ENCODE data around the gene GNL3L. TPM values are rescaled to one million over a fixed set of nuclear protein-coding genes. Genes with fewer than 3 reads are reported as not detected.
A peak's percentile ranks its signal among the peaks of the same experiment; 100 is the strongest.
"Not testable (repeated sequence)": the region's sequence is repeated elsewhere in the genome, so short reads cannot be mapped to it uniquely, and the experiment has no call there.

GNL3L gene
- polyA plus RNA-seq (2013): 12.7 TPM

GRCh38 chrX:54529552-54530356 is at the start of gene GNL3L:
Gene GNL3L (plus strand): TSS chrX:54530219. CDS start chrX:54532567, 2,348 bp downstream.
- H3K27me3 ChIP-seq (replicated peaks in 2 of 5; ENCODE audit: control insufficient read depth in 4 of 5, insufficient read depth in 5 of 5, low read length in 4 of 5): no peaks in the 10 kb centered on the region
- ChIA-PET POLR2A (no interaction called here), CTCF (no interaction called here)
- 43% methylated on average over 12 of the region's 51 CpGs for WGBS (ENCODE audit: insufficient coverage)
- peaks cover 2 to 19% (median 9%) of the 10 kb centered on the region in 4 experiments for H3K4me1 ChIP-seq (ENCODE audit: control extremely low read depth in 1 of 4, control insufficient read depth in 4 of 4, insufficient read depth in 4 of 4, low read length in 3 of 4)
- peak within 1 kb of the TSS; percentile 68 to 95 (median 76) for H3K4me3 ChIP-seq (ENCODE audit: control insufficient read depth in 1 of 7, extremely low read depth in 1 of 7, insufficient read depth in 4 of 7, low read depth in 2 of 7, low read length in 6 of 7)
- H3K36me3 ChIP-seq (ENCODE audit: control insufficient read depth in 4 of 4, insufficient read depth in 4 of 4, low read length in 3 of 4): peaks cover 0 to 19% (median 2%) of the 10 kb centered on the region in 4 experiments
- peaks cover 0 to 7% (median 0%) of the 10 kb centered on the region in 5 experiments for H3K9me3 ChIP-seq (ENCODE audit: control extremely low read depth in 1 of 5, control insufficient read depth in 4 of 5, insufficient read depth in 2 of 5, low read depth in 1 of 5, low read length in 4 of 5)
- H3K27ac ChIP-seq (ENCODE audit: insufficient read depth in 1 of 2, low read depth in 1 of 2, low read length in 2 of 2, poor library complexity in 1 of 2, severe bottlenecking in 2 of 2): peak within 1 kb of the TSS; percentile 52 to 87
- DNase-seq: peak; percentile 83 to 89 (median 87)

- H3K4me3 ChIP-seq (ENCODE audit: control insufficient read depth in 1 of 7, extremely low read depth in 1 of 7, insufficient read depth in 4 of 7, low read depth in 2 of 7, low read length in 6 of 7): no peak overlapping the region
- no peaks in the 10 kb centered on the region for H3K9me3 ChIP-seq (ENCODE audit: control extremely low read depth in 1 of 5, control insufficient read depth in 4 of 5, insufficient read depth in 2 of 5, low read depth in 1 of 5, low read length in 4 of 5)
- DNase-seq: no peak
- peaks cover 0 to 5% (median 0%) of the 10 kb centered on the region in 5 experiments for H3K27me3 ChIP-seq (replicated peaks in 2 of 5; ENCODE audit: control insufficient read depth in 4 of 5, insufficient read depth in 5 of 5, low read length in 4 of 5)
- ChIA-PET CTCF (no interaction called here), POLR2A (no interaction called here)
- H3K4me1 ChIP-seq (ENCODE audit: control extremely low read depth in 1 of 4, control insufficient read depth in 4 of 4, insufficient read depth in 4 of 4, low read length in 3 of 4): no peaks in the 10 kb centered on the region
- 48% methylated on average over 19 of the region's 21 CpGs for WGBS (ENCODE audit: insufficient coverage)
- no peaks in the 10 kb centered on the region for H3K36me3 ChIP-seq (ENCODE audit: control insufficient read depth in 4 of 4, insufficient read depth in 4 of 4, low read length in 3 of 4)
- no peak overlapping the region for H3K27ac ChIP-seq (ENCODE audit: insufficient read depth in 1 of 2, low read depth in 1 of 2, low read length in 2 of 2, poor library complexity in 1 of 2, severe bottlenecking in 2 of 2)
These were observed 47.0 kb upstream of the GNL3L start for GRCh38 chrX:54482839-54483593.

- DNase-seq: no peak
- ChIA-PET CTCF (no interaction called here), POLR2A (interaction anchor here (0.6 kb wide), 1 partner anchor 43 kb away, joined by 5 read pairs; no protein-coding TSS in a partner anchor)
- H3K27me3 ChIP-seq (replicated peaks in 2 of 5; ENCODE audit: control insufficient read depth in 4 of 5, insufficient read depth in 5 of 5, low read length in 4 of 5): peaks cover 0 to 5% (median 0%) of the 10 kb centered on the region in 5 experiments
- H3K4me3 ChIP-seq (ENCODE audit: control insufficient read depth in 1 of 7, extremely low read depth in 1 of 7, insufficient read depth in 4 of 7, low read depth in 2 of 7, low read length in 6 of 7): no peak overlapping the region
- H3K9me3 ChIP-seq (ENCODE audit: control extremely low read depth in 1 of 5, control insufficient read depth in 4 of 5, insufficient read depth in 2 of 5, low read depth in 1 of 5, low read length in 4 of 5): no peaks in the 10 kb centered on the region
- no peaks in the 10 kb centered on the region for H3K4me1 ChIP-seq (ENCODE audit: control extremely low read depth in 1 of 4, control insufficient read depth in 4 of 4, insufficient read depth in 4 of 4, low read length in 3 of 4)
- no peaks in the 10 kb centered on the region for H3K36me3 ChIP-seq (ENCODE audit: control insufficient read depth in 4 of 4, insufficient read depth in 4 of 4, low read length in 3 of 4)
- 94% methylated on average over 9 of the region's 9 CpGs for WGBS (ENCODE audit: insufficient coverage)
- H3K27ac ChIP-seq (ENCODE audit: insufficient read depth in 1 of 2, low read depth in 1 of 2, low read length in 2 of 2, poor library complexity in 1 of 2, severe bottlenecking in 2 of 2): no peak overlapping the region
These were observed 46.1 kb upstream of the GNL3L start for GRCh38 chrX:54483946-54484345.

GRCh38 chrX:54484666-54485065 is 45.4 kb upstream of the GNL3L start:
- no peaks in the 10 kb centered on the region for H3K36me3 ChIP-seq (ENCODE audit: control insufficient read depth in 4 of 4, insufficient read depth in 4 of 4, low read length in 3 of 4)
- no peaks in the 10 kb centered on the region for H3K4me1 ChIP-seq (ENCODE audit: control extremely low read depth in 1 of 4, control insufficient read depth in 4 of 4, insufficient read depth in 4 of 4, low read length in 3 of 4)
- ChIA-PET POLR2A (interaction anchor here (0.6 kb wide), 1 partner anchor 42 kb away, joined by 5 read pairs; no protein-coding TSS in a partner anchor), CTCF (no interaction called here)
- H3K9me3 ChIP-seq (ENCODE audit: control extremely low read depth in 1 of 5, control insufficient read depth in 4 of 5, insufficient read depth in 2 of 5, low read depth in 1 of 5, low read length in 4 of 5): no peaks in the 10 kb centered on the region
- no peak overlapping the region for H3K27ac ChIP-seq (ENCODE audit: insufficient read depth in 1 of 2, low read depth in 1 of 2, low read length in 2 of 2, poor library complexity in 1 of 2, severe bottlenecking in 2 of 2)
- 48% methylated on average over 2 of the region's 3 CpGs for WGBS (ENCODE audit: insufficient coverage)
- no peak for DNase-seq
- no peak overlapping the region for H3K4me3 ChIP-seq (ENCODE audit: control insufficient read depth in 1 of 7, extremely low read depth in 1 of 7, insufficient read depth in 4 of 7, low read depth in 2 of 7, low read length in 6 of 7)
- peaks cover 0 to 5% (median 0%) of the 10 kb centered on the region in 5 experiments for H3K27me3 ChIP-seq (replicated peaks in 2 of 5; ENCODE audit: control insufficient read depth in 4 of 5, insufficient read depth in 5 of 5, low read length in 4 of 5)

- DNase-seq; H3K4me1 ChIP-seq (ENCODE audit: control extremely low read depth in 1 of 4, control insufficient read depth in 4 of 4, insufficient read depth in 4 of 4, low read length in 3 of 4); CTCF ChIA-PET; H3K27ac ChIP-seq (ENCODE audit: insufficient read depth in 1 of 2, low read depth in 1 of 2, low read length in 2 of 2, poor library complexity in 1 of 2, severe bottlenecking in 2 of 2); POLR2A ChIA-PET; H3K9me3 ChIP-seq (ENCODE audit: control extremely low read depth in 1 of 5, control insufficient read depth in 4 of 5, insufficient read depth in 2 of 5, low read depth in 1 of 5, low read length in 4 of 5); H3K36me3 ChIP-seq (ENCODE audit: control insufficient read depth in 4 of 4, insufficient read depth in 4 of 4, low read length in 3 of 4); H3K4me3 ChIP-seq (ENCODE audit: control insufficient read depth in 1 of 7, extremely low read depth in 1 of 7, insufficient read depth in 4 of 7, low read depth in 2 of 7, low read length in 6 of 7); H3K27me3 ChIP-seq (replicated peaks in 2 of 5; ENCODE audit: control insufficient read depth in 4 of 5, insufficient read depth in 5 of 5, low read length in 4 of 5): not testable (repeated sequence)
- WGBS (ENCODE audit: insufficient coverage): 100% methylated on average over 1 of the region's 5 CpGs
These were observed 40.2 kb upstream of the GNL3L start for GRCh38 chrX:54489819-54490218.

GRCh38 chrX:54492340-54492739 is 37.7 kb upstream of the GNL3L start:
- ChIA-PET POLR2A (no interaction called here), CTCF (no interaction called here)
- Histone ChIP-seq H3K36me3 (ENCODE audit: control insufficient read depth in 4 of 4, insufficient read depth in 4 of 4, low read length in 3 of 4) (no peaks in the 10 kb centered on the region), H3K4me3 (ENCODE audit: control insufficient read depth in 1 of 7, extremely low read depth in 1 of 7, insufficient read depth in 4 of 7, low read depth in 2 of 7, low read length in 6 of 7) (no peak overlapping the region), H3K27ac (ENCODE audit: insufficient read depth in 1 of 2, low read depth in 1 of 2, low read length in 2 of 2, poor library complexity in 1 of 2, severe bottlenecking in 2 of 2) (no peak overlapping the region), H3K9me3 (ENCODE audit: control extremely low read depth in 1 of 5, control insufficient read depth in 4 of 5, insufficient read depth in 2 of 5, low read depth in 1 of 5, low read length in 4 of 5) (no peaks in the 10 kb centered on the region), H3K4me1 (ENCODE audit: control extremely low read depth in 1 of 4, control insufficient read depth in 4 of 4, insufficient read depth in 4 of 4, low read length in 3 of 4) (peaks cover 0 to 7% (median under 1%) of the 10 kb centered on the region in 4 experiments), H3K27me3 (replicated peaks in 2 of 5; ENCODE audit: control insufficient read depth in 4 of 5, insufficient read depth in 5 of 5, low read length in 4 of 5) (peaks cover 0 to 26% (median 9%) of the 10 kb centered on the region in 5 experiments)
- no peak for DNase-seq
- 77% methylated on average over 2 of the region's 6 CpGs for WGBS (ENCODE audit: insufficient coverage)
